GM19099 (cell line): ENCODE results near the gene BRWD1.

Source experiments
- POLR2A ChIP-seq: IDR thresholded peaks from 3 replicates; pipeline ENCODE4 v1.6.1; 2011; ENCODE audit warnings: low read depth; ENCODE audit not compliant: insufficient read length; ENCODE audit errors: extremely low read depth

Gene BRWD1

GRCh38 chr21:39198800-39199199, 114.6 kb downstream of the BRWD1 start:
- no peak for TF ChIP-seq POLR2A

GRCh38 chr21:39197448-39198233, 115.8 kb downstream of the BRWD1 start:
- no peak for TF ChIP-seq POLR2A

- no peak for TF ChIP-seq POLR2A
Observed at GRCh38 chr21:39196838-39197237, 116.6 kb downstream of the BRWD1 start.

DNA sequence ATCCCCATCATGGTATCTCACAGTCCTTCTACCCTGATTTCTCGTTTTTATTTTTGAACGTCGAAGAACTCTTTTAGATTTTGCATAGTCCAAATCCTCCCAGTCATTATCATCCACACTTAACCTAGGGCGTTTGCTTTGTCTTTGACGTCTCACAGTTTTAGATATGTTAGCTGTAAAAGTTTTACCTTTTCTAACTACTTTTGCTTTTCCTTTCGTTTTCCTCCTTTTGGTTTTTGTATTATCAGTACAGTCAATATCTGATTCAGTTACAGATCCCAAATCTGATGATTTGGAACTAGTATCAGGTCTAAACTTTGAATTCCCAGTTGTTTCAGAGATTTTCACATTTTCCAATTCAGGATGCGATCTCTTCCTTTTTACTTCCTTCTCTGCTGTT, 117.1 kb downstream of the BRWD1 start:
- no peak for TF ChIP-seq POLR2A

GRCh38 chr21:39193380-39193779, 120.1 kb downstream of the BRWD1 start:
- no peak for TF ChIP-seq POLR2A

- no peak for TF ChIP-seq POLR2A
Observed at GRCh38 chr21:39189857-39190604, 123.4 kb downstream of the BRWD1 start.

DNA sequence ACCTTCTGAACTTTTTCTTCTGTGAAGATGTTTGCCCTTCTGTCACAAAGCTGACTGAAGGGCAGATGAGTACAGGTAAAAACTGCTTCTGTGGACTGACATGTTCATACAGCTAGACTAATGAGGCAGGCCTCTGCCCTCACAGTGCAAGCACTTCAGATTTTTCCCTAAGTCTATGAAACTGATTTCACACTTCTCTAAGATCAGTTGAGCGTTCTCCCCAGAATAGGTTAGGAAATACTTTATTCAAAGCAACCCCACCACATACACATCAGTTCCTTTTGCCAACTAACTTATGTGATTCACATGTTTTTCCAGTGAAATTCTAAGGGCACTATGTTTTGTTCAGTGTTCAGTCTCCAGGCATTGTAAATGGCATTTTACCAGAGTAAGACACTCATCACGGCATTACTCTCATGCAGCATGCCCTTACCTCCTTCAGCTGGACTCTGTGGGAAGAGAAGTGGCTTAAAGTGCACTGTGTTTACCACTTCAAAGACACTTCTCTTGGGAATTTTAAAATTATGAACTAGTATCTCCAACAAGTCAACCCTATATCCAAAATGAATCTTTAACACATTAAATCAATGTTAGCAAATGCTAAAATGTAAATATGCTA, 124.8 kb downstream of the BRWD1 start:
- no peak for TF ChIP-seq POLR2A

DNA sequence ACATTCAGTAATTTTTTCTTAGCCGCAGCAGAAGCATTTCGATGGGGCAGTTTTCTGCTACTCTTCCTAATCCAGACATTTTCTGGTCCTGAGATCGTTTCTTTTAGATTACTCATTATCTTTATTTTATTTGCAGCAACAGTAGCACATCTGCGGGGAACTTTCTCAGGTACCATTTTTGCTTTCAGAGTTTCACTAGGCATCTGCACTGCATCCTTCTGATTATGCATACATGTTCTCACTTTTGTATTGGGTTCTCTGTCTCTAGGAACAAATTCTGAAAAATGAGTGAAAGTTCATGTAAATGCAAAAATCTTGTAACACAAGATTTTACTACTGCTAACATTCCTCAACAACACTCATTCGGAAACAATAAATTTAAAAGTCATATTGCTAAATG, 126.3 kb downstream of the BRWD1 start:
- TF ChIP-seq POLR2A = no peak

GRCh38 chr21:39186676-39187075, 126.8 kb downstream of the BRWD1 start:
- no peak for TF ChIP-seq POLR2A

DNA sequence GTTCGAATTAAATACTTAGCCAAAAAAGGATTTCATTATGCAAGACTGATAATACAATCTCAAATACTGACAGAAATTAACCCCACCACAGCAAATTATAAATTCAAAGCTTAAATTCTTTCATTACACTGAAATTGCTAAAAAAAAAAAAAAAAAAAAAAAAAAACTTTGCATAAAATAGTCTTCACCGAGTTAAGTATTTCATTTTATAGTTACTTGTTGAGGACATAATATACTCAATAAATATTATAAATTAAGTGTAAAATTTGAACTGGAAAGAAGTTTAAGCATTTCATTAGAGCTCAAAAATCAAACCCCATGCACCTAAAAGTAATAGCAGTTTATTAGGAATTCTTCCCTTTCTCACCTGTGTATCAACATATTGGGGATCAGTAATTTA, 128.3 kb downstream of the BRWD1 start:
- TF ChIP-seq POLR2A = no peak

DNA sequence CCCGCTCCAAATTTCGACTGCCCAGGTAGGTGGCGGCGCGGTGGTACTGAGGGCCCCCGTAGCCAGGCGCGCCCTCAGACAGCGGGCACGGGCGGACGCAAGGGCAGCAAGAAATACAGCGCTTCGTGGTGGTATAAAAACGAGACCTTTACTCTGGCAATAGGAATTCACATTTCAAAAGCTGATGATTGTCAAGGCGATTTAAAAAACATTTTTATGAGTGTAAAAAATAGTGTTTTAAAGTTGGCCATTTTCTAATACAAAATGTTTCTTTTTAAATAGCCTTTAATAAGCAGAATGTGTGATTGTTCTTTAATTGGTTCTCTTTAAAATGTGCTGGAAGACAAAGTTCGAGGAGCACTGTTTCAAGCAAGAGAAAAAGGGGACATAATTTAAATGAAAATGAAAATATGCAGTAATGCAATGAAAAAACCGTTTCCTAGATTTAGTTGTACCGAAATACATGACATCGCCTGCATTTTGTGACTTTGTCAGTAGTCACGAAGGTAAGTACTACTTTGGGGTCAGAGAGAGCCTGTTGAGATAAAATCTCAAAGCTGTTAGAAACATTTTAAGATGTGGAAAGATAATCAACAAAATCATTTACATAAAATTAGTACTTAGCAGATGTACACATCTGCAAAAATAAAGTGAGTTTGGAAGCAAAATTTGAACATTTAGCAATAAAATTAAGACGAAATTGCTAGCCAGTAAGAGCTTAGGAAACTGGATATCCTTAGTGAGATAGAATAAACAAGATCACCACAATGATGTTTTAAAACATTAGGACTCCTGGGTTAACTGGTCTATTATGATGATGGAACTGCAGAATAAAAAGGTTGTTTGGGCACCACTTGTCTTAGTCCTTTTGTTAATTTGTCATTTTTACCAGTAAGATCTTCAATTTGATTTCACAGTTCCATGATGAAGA, 129.1 kb downstream of the BRWD1 start:
- no peak for TF ChIP-seq POLR2A

DNA sequence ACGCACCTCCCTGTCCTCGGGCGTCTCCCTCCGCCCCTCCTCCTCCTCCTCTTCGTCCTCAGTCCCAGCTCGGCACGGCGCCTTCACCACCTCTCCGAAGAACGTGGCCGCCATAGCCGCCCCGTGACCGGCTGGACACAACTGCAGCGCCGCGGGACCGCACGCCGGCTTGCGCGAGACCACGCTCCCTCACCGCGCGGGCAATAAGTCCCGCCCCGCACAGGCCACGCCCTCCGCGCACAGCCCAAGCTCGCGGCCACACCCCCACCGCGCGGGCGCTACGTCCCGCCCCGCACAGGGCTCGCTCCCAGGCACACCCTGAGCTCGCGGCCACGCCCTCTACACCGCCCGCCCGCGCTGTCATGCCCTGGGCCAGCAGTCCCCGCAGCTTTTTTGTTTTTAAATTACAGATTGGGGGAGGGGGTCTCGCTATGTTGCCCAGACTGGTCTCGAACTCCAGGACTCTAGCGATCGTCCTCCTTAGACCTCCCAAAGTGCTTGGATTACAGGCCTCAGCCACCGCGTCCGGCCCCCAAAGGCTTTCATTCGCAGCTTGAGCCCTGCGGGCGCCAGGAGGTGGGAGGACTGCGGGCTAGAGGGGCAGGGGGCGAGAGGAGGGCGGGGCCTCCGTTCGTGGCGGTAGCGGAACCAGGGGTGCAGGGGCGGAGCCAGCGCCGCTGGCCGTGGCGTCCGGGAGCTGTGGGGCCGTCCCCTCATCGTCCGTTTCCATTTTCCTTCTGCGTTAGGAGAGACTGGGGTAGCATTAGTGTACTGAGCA, 130.0 kb downstream of the BRWD1 start, which contains the start of gene PSMG1:
PSMG1 (minus strand) TSS at position 180 of the 778 bp plus-strand sequence; CDS start at position 114, 66 bp downstream.
- TF ChIP-seq POLR2A = peak; percentile 86

- no peak for TF ChIP-seq POLR2A
Observed at GRCh38 chr21:39182484-39183271, 130.8 kb downstream of the BRWD1 start.
